Neural cell (in vitro differentiated cells): Measurements from ENCODE around the gene F11. TPM values are rescaled to one million over a fixed set of nuclear protein-coding genes. Genes with fewer than 3 reads are reported as not detected.
"Not testable (repeated sequence)": the region's sequence is repeated elsewhere in the genome, so short reads cannot be mapped to it uniquely, and the experiment has no call there.

Experiments
- H2AFZ ChIP-seq: fragments of 200-600, 300-800 bp; sonication (generic), shearing (Covaris generic); 2 replicates; pipeline ENCODE4 v1.6.0; 2014; ENCODE audit warnings: low read depth, mild to moderate bottlenecking, antibody characterized with exemption, low read length, moderate library complexity
- H3F3A ChIP-seq: fragments of 200-600 bp; shearing (Covaris generic); 2 replicates; pipeline ENCODE4 v1.6.1; 2016; ENCODE audit warnings: mild to moderate bottlenecking, moderate library complexity, mixed read lengths, antibody characterized with exemption, low read length; ENCODE audit not compliant: insufficient read depth, poor library complexity, severe bottlenecking
- H3K27ac ChIP-seq: fragments of 200-600, 300-800 bp; sonication (generic), shearing (Covaris generic); 2 replicates; pipeline ENCODE4 v1.5.1; 2014; ENCODE audit warnings: mild to moderate bottlenecking, low read length, moderate library complexity
- H3K27me3 ChIP-seq: fragments of 300-800, 200-600 bp; sonication (generic), shearing (Covaris generic); 2 replicates; pipeline ENCODE4 v1.6.0; 2014; ENCODE audit warnings: mild to moderate bottlenecking, low read depth, low read length, moderate library complexity; ENCODE audit not compliant: insufficient read depth
- H3K36me3 ChIP-seq: fragments of 300-800, 200-600 bp; sonication (generic), shearing (Covaris generic); 2 replicates; pipeline ENCODE4 v1.5.1; 2014; ENCODE audit warnings: mild to moderate bottlenecking, antibody characterized with exemption, low read length, moderate library complexity; ENCODE audit not compliant: insufficient read depth
- H3K4me2 ChIP-seq: fragments of 300-800, 200-600 bp; sonication (generic), shearing (Covaris generic); 2 replicates; pipeline ENCODE4 v1.6.0; 2014; ENCODE audit warnings: mild to moderate bottlenecking, low read length
- H3K4me3 ChIP-seq: fragments of 300-800, 200-600 bp; sonication (generic), shearing (Covaris generic); 2 replicates; pipeline ENCODE4 v1.5.1; 2014; ENCODE audit warnings: mild to moderate bottlenecking, low read length, moderate library complexity
- H3K79me2 ChIP-seq: fragments of 200-600 bp; shearing (Covaris generic); replicated peaks from 2 replicates; pipeline ENCODE4 v1.6.0; 2014; ENCODE audit warnings: mild to moderate bottlenecking, low read length, moderate library complexity; ENCODE audit not compliant: insufficient read depth
- H3K9ac ChIP-seq: fragments of 300-800, 200-600 bp; sonication (generic), shearing (Covaris generic); 2 replicates; pipeline ENCODE4 v1.6.1; 2016; ENCODE audit warnings: mild to moderate bottlenecking, low read length, mixed read lengths
- H3K9me2 ChIP-seq: fragments of 200-600 bp; shearing (Covaris generic); 2 replicates; pipeline ENCODE4 v1.6.1; 2016; ENCODE audit warnings: mild to moderate bottlenecking, low read length, mixed read lengths; ENCODE audit not compliant: insufficient read depth
- H3K9me3 ChIP-seq: fragments of 200-600, 300-800 bp; sonication (generic), shearing (Covaris generic); 2 replicates; pipeline ENCODE4 v1.6.1; 2016; ENCODE audit warnings: mild to moderate bottlenecking, mixed run types, low read length, moderate library complexity, mixed read lengths
- H4K20me1 ChIP-seq: fragments of 200-600 bp; shearing (Covaris generic); 2 replicates; pipeline ENCODE4 v1.6.1; 2016; ENCODE audit warnings: mild to moderate bottlenecking, mixed run types; ENCODE audit not compliant: insufficient read depth
- EP300 ChIP-seq: fragments of 450-650 bp; conservative IDR thresholded peaks from 2 replicates; pipeline ENCODE4 v1.6.1; 2014; ENCODE audit warnings: antibody characterized with exemption, mild to moderate bottlenecking, moderate library complexity; ENCODE audit not compliant: poor library complexity, severe bottlenecking
- EZH2 ChIP-seq: fragments of 200-600, 300-800 bp; shearing (Covaris generic), sonication (generic); IDR thresholded peaks from 2 replicates; pipeline ENCODE4 v1.6.1; 2014; ENCODE audit warnings: antibody characterized with exemption, low read length, borderline replicate concordance, mild to moderate bottlenecking; ENCODE audit not compliant: insufficient read depth, poor library complexity, severe bottlenecking
- MXI1 ChIP-seq: fragments of 450-650 bp; conservative IDR thresholded peaks from 2 replicates; pipeline ENCODE4 v1.6.1; 2014; ENCODE audit warnings: antibody characterized with exemption, mild to moderate bottlenecking; ENCODE audit not compliant: poor library complexity, severe bottlenecking
- POLR2AphosphoS5 ChIP-seq: IDR thresholded peaks from 2 replicates; pipeline ENCODE4 v1.6.1; 2012
- RAD21 ChIP-seq: fragments of 450-650 bp; conservative IDR thresholded peaks from 2 replicates; pipeline ENCODE4 v1.6.1; 2014; ENCODE audit warnings: antibody characterized with exemption, mild to moderate bottlenecking, moderate library complexity
- SMC3 ChIP-seq: fragments of 450-650 bp; conservative IDR thresholded peaks from 2 replicates; pipeline ENCODE4 v1.6.1; 2014; ENCODE audit warnings: antibody characterized with exemption, mild to moderate bottlenecking, moderate library complexity; ENCODE audit not compliant: poor library complexity
- TAF1 ChIP-seq: IDR thresholded peaks from 2 replicates; pipeline ENCODE4 v1.6.1; 2012; ENCODE audit warnings: low read depth
- polyA plus RNA-seq: library from polyadenylated mRNA; depleted of rRNA; stranded (reverse); fragments of >200 nt; gene quantifications from 2 replicates; pipeline ENCODE4 v1.2.3, GENCODE V29; 2014
- TF ChIP-seq, protein P1 (sequence below): fragments of 450-650 bp; IDR thresholded peaks from 2 replicates; pipeline ENCODE4 v1.5.1; 2014; ENCODE audit warnings: antibody characterized with exemption, mild to moderate bottlenecking, moderate library complexity; ENCODE audit not compliant: poor library complexity, severe bottlenecking
- TF ChIP-seq, protein P2 (sequence below): IDR thresholded peaks from 2 replicates; pipeline ENCODE4 v1.6.1; 2012; ENCODE audit warnings: borderline replicate concordance

F11 gene
- polyA plus RNA-seq, 1 donor from 2014 or later: not detected

DNA sequence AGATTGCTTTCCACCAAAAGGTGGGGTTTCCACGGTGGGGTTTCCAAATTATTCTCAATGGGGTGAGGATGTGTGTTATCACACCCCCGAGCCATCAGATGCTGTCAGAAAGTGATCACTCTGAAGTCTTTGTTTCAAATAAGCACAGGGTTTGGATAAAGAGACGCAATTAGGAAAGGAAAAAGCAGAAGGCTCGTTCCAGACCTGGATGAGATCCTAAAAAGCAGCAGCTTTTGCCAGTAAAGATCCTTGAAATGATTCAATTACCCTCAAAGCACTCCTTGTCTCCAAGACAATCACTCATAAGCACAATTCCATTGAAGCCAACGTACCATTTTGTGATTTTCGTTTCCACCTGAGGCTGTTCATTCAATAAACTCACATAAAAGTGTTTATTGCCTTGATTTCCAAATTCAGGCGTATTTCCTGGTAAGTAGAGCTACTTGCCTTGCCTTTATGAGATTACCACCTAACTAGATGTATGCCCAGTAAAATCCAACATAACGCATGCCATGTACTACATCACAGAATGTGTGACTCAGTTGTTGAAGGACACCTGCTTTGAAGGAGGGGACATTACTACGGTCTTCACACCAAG, 5.2 kb downstream of the F11 start:
- H3K27me3 ChIP-seq: no peaks in the 10 kb centered on the region
- H3K27ac ChIP-seq: no peak overlapping the region
- H3K4me2 ChIP-seq: no peak overlapping the region
- no peak overlapping the region for H3K9ac ChIP-seq
- H4K20me1 ChIP-seq: no peaks in the 10 kb centered on the region
- no peak for TF ChIP-seq SMC3
- no peak for TF ChIP-seq MXI1
- H3K9me3 ChIP-seq: no peaks in the 10 kb centered on the region
- no peaks in the 10 kb centered on the region for H3K79me2 ChIP-seq
- no peaks in the 10 kb centered on the region for H3K9me2 ChIP-seq
- no peak overlapping the region for H2AFZ ChIP-seq
- H3K36me3 ChIP-seq: no peaks in the 10 kb centered on the region
- no peak overlapping the region for H3K4me3 ChIP-seq
- H3F3A ChIP-seq: no peaks in the 10 kb centered on the region

DNA sequence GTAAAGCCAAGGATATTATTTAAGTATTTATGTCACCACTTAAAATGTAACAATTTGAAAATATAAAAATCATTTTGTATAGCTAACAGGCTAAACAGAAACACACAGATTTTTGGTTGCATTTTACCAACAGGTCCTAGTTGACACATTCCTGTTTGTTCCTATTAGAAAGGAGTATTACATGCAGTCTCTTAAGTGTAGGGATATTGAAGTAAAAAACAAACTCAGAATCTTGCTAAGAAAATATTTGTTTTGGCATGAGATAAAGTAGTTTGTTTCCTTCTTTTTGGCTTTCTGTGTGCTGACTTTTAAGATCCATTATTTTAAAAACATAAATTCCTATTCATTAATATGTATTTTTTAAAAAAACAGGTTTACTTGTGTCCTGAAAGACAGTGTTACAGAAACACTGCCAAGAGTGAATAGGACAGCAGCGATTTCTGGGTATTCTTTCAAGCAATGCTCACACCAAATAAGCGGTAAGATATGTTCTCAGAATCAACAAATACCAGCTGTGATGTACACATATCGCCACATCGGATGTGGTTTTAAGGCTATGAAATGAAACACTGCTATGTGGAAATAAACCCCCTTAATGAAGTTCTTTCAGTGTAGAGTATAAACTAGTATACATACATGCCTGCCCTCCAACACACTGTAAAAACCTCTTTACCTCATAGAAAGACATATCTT, 6.9 kb downstream of the F11 start:
- H3K79me2 ChIP-seq: no peaks in the 10 kb centered on the region
- H3F3A ChIP-seq: no peaks in the 10 kb centered on the region
- no peaks in the 10 kb centered on the region for H3K9me2 ChIP-seq
- H3K4me2 ChIP-seq: no peak overlapping the region
- H3K36me3 ChIP-seq: no peaks in the 10 kb centered on the region
- no peaks in the 10 kb centered on the region for H3K27me3 ChIP-seq
- H4K20me1 ChIP-seq: no peaks in the 10 kb centered on the region
- TF ChIP-seq MXI1: no peak
- TF ChIP-seq POLR2AphosphoS5: no peak
- no peak overlapping the region for H3K9ac ChIP-seq
- no peak overlapping the region for H3K4me3 ChIP-seq
- no peak overlapping the region for H3K27ac ChIP-seq
- H2AFZ ChIP-seq: no peak overlapping the region
- no peaks in the 10 kb centered on the region for H3K9me3 ChIP-seq

- not testable (repeated sequence) for H3K9ac ChIP-seq, H3K9me3 ChIP-seq, H3K79me2 ChIP-seq, H3K36me3 ChIP-seq, H3K4me3 ChIP-seq, H3K27me3 ChIP-seq, H4K20me1 ChIP-seq, H3K9me2 ChIP-seq, H3K4me2 ChIP-seq, H3K27ac ChIP-seq, H2AFZ ChIP-seq, H3F3A ChIP-seq
Measured at GRCh38 chr4:186273392-186273789, 7.4 kb downstream of the F11 start.

DNA sequence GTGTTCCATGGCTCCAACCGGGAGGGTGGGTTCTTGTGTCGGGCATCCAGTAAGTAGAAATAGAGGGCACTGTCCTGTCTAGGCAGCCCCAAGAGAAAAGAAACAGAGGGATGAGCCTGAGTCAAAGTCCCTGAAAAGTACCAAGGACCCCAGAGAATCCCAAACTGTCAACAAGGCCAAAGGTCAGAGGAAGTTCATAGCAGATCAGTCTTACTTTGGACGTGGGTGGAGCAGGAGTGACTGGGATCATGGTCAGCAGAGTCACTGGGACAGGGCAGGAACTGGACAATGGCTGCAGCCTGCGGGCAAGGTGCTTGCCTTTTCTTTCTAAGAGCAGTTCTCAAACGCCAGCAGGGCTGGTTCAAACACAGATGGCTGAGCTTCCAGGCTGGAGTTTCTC, 17.3 kb downstream of the F11 start:
- Histone ChIP-seq H3F3A (no peaks in the 10 kb centered on the region), H3K4me3 (no peak overlapping the region), H3K4me2 (no peak overlapping the region), H3K79me2 (no peaks in the 10 kb centered on the region), H3K9ac (no peak overlapping the region), H2AFZ (no peak overlapping the region), H4K20me1 (no peaks in the 10 kb centered on the region), H3K27ac (no peak overlapping the region), H3K9me3 (no peaks in the 10 kb centered on the region), H3K9me2 (no peaks in the 10 kb centered on the region), H3K36me3 (no peaks in the 10 kb centered on the region), H3K27me3 (no peaks in the 10 kb centered on the region)
- TF ChIP-seq, protein P1, sequence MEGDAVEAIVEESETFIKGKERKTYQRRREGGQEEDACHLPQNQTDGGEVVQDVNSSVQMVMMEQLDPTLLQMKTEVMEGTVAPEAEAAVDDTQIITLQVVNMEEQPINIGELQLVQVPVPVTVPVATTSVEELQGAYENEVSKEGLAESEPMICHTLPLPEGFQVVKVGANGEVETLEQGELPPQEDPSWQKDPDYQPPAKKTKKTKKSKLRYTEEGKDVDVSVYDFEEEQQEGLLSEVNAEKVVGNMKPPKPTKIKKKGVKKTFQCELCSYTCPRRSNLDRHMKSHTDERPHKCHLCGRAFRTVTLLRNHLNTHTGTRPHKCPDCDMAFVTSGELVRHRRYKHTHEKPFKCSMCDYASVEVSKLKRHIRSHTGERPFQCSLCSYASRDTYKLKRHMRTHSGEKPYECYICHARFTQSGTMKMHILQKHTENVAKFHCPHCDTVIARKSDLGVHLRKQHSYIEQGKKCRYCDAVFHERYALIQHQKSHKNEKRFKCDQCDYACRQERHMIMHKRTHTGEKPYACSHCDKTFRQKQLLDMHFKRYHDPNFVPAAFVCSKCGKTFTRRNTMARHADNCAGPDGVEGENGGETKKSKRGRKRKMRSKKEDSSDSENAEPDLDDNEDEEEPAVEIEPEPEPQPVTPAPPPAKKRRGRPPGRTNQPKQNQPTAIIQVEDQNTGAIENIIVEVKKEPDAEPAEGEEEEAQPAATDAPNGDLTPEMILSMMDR: no peak
- TF ChIP-seq MXI1: no peak
- TF ChIP-seq POLR2AphosphoS5: no peak
- no peak for TF ChIP-seq EZH2
- TF ChIP-seq TAF1: no peak
- no peak for TF ChIP-seq EP300
- TF ChIP-seq SMC3: no peak
- no peak for TF ChIP-seq RAD21
- TF ChIP-seq, protein P2, sequence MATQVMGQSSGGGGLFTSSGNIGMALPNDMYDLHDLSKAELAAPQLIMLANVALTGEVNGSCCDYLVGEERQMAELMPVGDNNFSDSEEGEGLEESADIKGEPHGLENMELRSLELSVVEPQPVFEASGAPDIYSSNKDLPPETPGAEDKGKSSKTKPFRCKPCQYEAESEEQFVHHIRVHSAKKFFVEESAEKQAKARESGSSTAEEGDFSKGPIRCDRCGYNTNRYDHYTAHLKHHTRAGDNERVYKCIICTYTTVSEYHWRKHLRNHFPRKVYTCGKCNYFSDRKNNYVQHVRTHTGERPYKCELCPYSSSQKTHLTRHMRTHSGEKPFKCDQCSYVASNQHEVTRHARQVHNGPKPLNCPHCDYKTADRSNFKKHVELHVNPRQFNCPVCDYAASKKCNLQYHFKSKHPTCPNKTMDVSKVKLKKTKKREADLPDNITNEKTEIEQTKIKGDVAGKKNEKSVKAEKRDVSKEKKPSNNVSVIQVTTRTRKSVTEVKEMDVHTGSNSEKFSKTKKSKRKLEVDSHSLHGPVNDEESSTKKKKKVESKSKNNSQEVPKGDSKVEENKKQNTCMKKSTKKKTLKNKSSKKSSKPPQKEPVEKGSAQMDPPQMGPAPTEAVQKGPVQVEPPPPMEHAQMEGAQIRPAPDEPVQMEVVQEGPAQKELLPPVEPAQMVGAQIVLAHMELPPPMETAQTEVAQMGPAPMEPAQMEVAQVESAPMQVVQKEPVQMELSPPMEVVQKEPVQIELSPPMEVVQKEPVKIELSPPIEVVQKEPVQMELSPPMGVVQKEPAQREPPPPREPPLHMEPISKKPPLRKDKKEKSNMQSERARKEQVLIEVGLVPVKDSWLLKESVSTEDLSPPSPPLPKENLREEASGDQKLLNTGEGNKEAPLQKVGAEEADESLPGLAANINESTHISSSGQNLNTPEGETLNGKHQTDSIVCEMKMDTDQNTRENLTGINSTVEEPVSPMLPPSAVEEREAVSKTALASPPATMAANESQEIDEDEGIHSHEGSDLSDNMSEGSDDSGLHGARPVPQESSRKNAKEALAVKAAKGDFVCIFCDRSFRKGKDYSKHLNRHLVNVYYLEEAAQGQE: no peak
